ENCODE data around the gene ATF7.

- no peak for TF ChIP-seq PRDM4 (CRISPR knock-in tag; IDR thresholded peaks at IDR 0.05; ENCODE audit: borderline replicate concordance)
- TF ChIP-seq ARNT (IDR thresholded peaks at IDR 0.05) = no peak
- no peak for TF ChIP-seq CTCF (CRISPR knock-in tag; IDR thresholded peaks at IDR 0.05)
- TF ChIP-seq GMEB1 (CRISPR knock-in tag; IDR thresholded peaks at IDR 0.05; ENCODE audit: borderline replicate concordance) = no peak
- TF ChIP-seq E2F2 (CRISPR knock-in tag; IDR thresholded peaks at IDR 0.05; ENCODE audit: borderline replicate concordance) = no peak
Measured at GRCh38 chr12:53612978-53613377, 13.2 kb downstream of the ATF7 start.

Measured in HepG2 (cell line).